GM12878 (cell line): Measurements from ENCODE around the gene GAREM1. TPM values are rescaled to one million over a fixed set of nuclear protein-coding genes. Genes with fewer than 3 reads are reported as not detected.

Source experiments
- ATAC-seq: fragments of 200-7000 bp; cut with Tn5 transposase; 3 replicates; pipeline ENCODE4 v1.9.1; 2020; ENCODE audit warnings: mild to moderate bottlenecking, moderate library complexity
- BruUV-seq: library from RNA; stranded (reverse); fragments of 400-500 nt; replicated peaks from 2 replicates; lab custom pipeline; 2021; lab: Mats Ljungman, UMichigan
- CTCF ChIA-PET: fragments of 300-600 bp; sonication (Branson Sonifier 250); formaldehyde crosslinking; extraction: SDS; loops from one replicate; lab custom pipeline; 2021; ENCODE audit warnings: inconsistent platforms; lab: Yijun Ruan, JAX
- POLR2A ChIA-PET: fragments of 350-600 bp; formaldehyde crosslinking; extraction: SDS; loops from one replicate; lab custom pipeline; 2021; ENCODE audit warnings: inconsistent platforms; lab: Charles Lee
- RAD21 ChIA-PET: fragments of 300-600 bp; sonication (Branson Sonifier 250); formaldehyde crosslinking; loops from one replicate; lab custom pipeline; 2023; ENCODE audit warnings: antibody characterized with exemption; ENCODE audit not compliant: unreplicated experiment; lab: Charles Lee
- SMC1A ChIA-PET: fragments of 300-600 bp; sonication (Branson Sonifier 250); formaldehyde crosslinking; loops from one replicate; lab custom pipeline; 2023; ENCODE audit not compliant: unreplicated experiment, uncharacterized antibody; lab: Charles Lee
- DNase-seq: peaks from one replicate; pipeline ENCODE4 v3.0.0-alpha.2; 2011; ENCODE audit warnings: low read depth, low spot score
- FAIRE-seq: peaks from 3 replicates; lab custom pipeline; 2011; peaks lifted over from hg19 to GRCh38; lab: Jason Lieb, UNC
- H2AFZ ChIP-seq: 2 replicates; pipeline ENCODE4 v1.6.0; 2011; ENCODE audit warnings: low read depth, low read length, control low read depth; ENCODE audit not compliant: control insufficient read depth
- H3K27ac ChIP-seq: 2 replicates; pipeline ENCODE4 v1.5.1; 2011; ENCODE audit warnings: control low read depth; ENCODE audit not compliant: control insufficient read depth, insufficient read depth
- H3K27me3 ChIP-seq, 2 experiments: replicated peaks in 1 of 2; 2 replicates each; pipeline versions ENCODE4 v1.6.0 to v1.6.1; 2011; ENCODE audit warnings: low read length in 1 of 2; ENCODE audit not compliant: control insufficient read depth in 2 of 2, insufficient read depth in 2 of 2
- H3K36me3 ChIP-seq, 2 experiments: 2 replicates each; pipeline ENCODE4 v1.5.1; 2011; ENCODE audit warnings: low read length in 1 of 2; ENCODE audit not compliant: control insufficient read depth in 2 of 2, insufficient read depth in 2 of 2
- H3K4me1 ChIP-seq: 2 replicates; pipeline ENCODE4 v1.6.1; 2011; ENCODE audit warnings: mild to moderate bottlenecking, low read length, moderate library complexity, mixed read lengths; ENCODE audit not compliant: control insufficient read depth, insufficient read depth
- H3K4me2 ChIP-seq: 2 replicates; pipeline ENCODE4 v1.6.0; 2011; ENCODE audit warnings: control low read depth; ENCODE audit not compliant: control insufficient read depth, insufficient read depth
- H3K4me3 ChIP-seq: fragments of 200-600 bp; sonication (generic); 2 replicates; pipeline ENCODE4 v1.5.1; 2016
- H3K79me2 ChIP-seq: 2 replicates; pipeline ENCODE4 v1.6.0; 2011; ENCODE audit warnings: low read length; ENCODE audit not compliant: control insufficient read depth, insufficient read depth
- H3K9ac ChIP-seq: 2 replicates; pipeline ENCODE4 v1.8.0; 2011; ENCODE audit warnings: low read length, control low read depth, mixed read lengths; ENCODE audit not compliant: control insufficient read depth, insufficient read depth
- H3K9me3 ChIP-seq: replicated peaks from 3 replicates; pipeline ENCODE4 v1.5.1; 2011; ENCODE audit warnings: mild to moderate bottlenecking, low read length; ENCODE audit not compliant: control insufficient read depth, insufficient read depth
- H4K20me1 ChIP-seq: 2 replicates; pipeline ENCODE4 v1.6.0; 2011; ENCODE audit not compliant: control insufficient read depth, insufficient read depth
- BHLHE40 ChIP-seq, 2 experiments: fragments of 450-650 bp in 1 of 2; IDR thresholded peaks; 2 replicates each; pipeline ENCODE4 v1.6.1; 2011 to 2017; ENCODE audit warnings: low read depth in 2 of 2, borderline replicate concordance in 1 of 2, improper control_type of control experiment in 1 of 2, low read length in 1 of 2, mild to moderate bottlenecking in 1 of 2
- BMI1 ChIP-seq: fragments of 450-650 bp; IDR thresholded peaks from 2 replicates; pipeline ENCODE4 v1.6.1; 2016; ENCODE audit warnings: mild to moderate bottlenecking, moderate library complexity, borderline replicate concordance
- PML ChIP-seq: IDR thresholded peaks from 2 replicates; pipeline ENCODE4 v1.6.1; 2012; ENCODE audit warnings: low read length, inconsistent platforms
- POU2F2 ChIP-seq: IDR thresholded peaks from 3 replicates; pipeline ENCODE4 v1.6.1; 2011; ENCODE audit warnings: low read depth, mild to moderate bottlenecking, low read length, borderline replicate concordance
- RFX5 ChIP-seq: IDR thresholded peaks from 2 replicates; pipeline ENCODE4 v1.6.1; 2011; ENCODE audit warnings: low read depth, low read length, improper control_type of control experiment
- SMAD1 ChIP-seq: fragments of 450-650 bp; IDR thresholded peaks from 2 replicates; pipeline ENCODE4 v1.6.1; 2018; ENCODE audit warnings: mild to moderate bottlenecking, low read depth; ENCODE audit not compliant: partially characterized antibody
- STAT1 ChIP-seq: fragments of 450-650 bp; conservative IDR thresholded peaks from 2 replicates; pipeline ENCODE4 v1.6.1; 2014; ENCODE audit warnings: antibody characterized with exemption, mild to moderate bottlenecking
- WGBS: methylation state at CpG from one replicate; pipeline ENCODE4 v1.1.6; 2016; ENCODE audit warnings: low lambda C conversion rate; ENCODE audit not compliant: insufficient replicate concordance, insufficient coverage; ENCODE audit errors: missing lambda C conversion rate; 5-methylcytosine and 5-hydroxymethylcytosine counted together
- in situ Hi-C: fragments of 300-500 bp; cut with MboI; formaldehyde crosslinking; loops from 9 replicates; pipeline ENCODE4 v1.14.3; 2018; ENCODE audit warnings: mixed read lengths
- intact Hi-C: fragments of 100-400 bp; cut with micrococcal nuclease; formaldehyde crosslinking; loops from one replicate; pipeline ENCODE4 v1.14.2; 2022; ENCODE audit not compliant: unreplicated experiment
- polyA plus RNA-seq, 11 experiments: library from polyadenylated mRNA; depleted of rRNA in 4 of 11; unstranded in 6 of 11; stranded (reverse) in 5 of 11; fragments of >200 nt; fragmentation: Nextera tagmentation in 4 of 11; fragmentation: Illumina TruSeq in 1 of 11; extraction: Ambion mirVana in 4 of 11; extraction: Trizol in 1 of 11; gene quantifications; 1 replicate in 1 of 11; 2 replicates in 10 of 11; pipeline versions ENCODE4 v1.2.1 to v1.2.3, GENCODE V29; 2011 to 2016; ENCODE audit warnings: inconsistent platforms in 2 of 11, missing spikeins in 2 of 11, low read depth in 1 of 11
- total RNA-seq, 4 experiments: library from RNA; depleted of rRNA in 3 of 4; stranded (reverse); fragments of >200 nt in 3 of 4; fragmentation: Illumina TruSeq in 1 of 4; extraction: Trizol in 1 of 4; gene quantifications; 2 replicates each; pipeline versions ENCODE4 v1.2.1 to v1.2.3, GENCODE V29; 2013 to 2021
- TF ChIP-seq, protein P1 (sequence below), 3 experiments: IDR thresholded peaks in 2 of 3; conservative IDR thresholded peaks in 1 of 3; 2 replicates each; pipeline ENCODE4 v1.5.1; 2011; ENCODE audit warnings: low read depth in 3 of 3, low read length in 3 of 3, mild to moderate bottlenecking in 3 of 3, control low read depth in 2 of 3, moderate library complexity in 2 of 3, inconsistent platforms in 1 of 3, mixed read lengths in 1 of 3; ENCODE audit not compliant: control insufficient read depth in 2 of 3, insufficient read depth in 1 of 3; ENCODE audit errors: extremely low read depth in 1 of 3
- TF ChIP-seq, protein P2 (sequence below): IDR thresholded peaks from 2 replicates; pipeline ENCODE4 v1.6.1; 2012; ENCODE audit warnings: mild to moderate bottlenecking, low read depth, low read length
- TF ChIP-seq, protein P3 (sequence below): IDR thresholded peaks from 2 replicates; pipeline ENCODE4 v1.6.1; 2012; ENCODE audit warnings: improper control_type of control experiment, low read depth, low read length; ENCODE audit not compliant: insufficient replicate concordance

Gene GAREM1
- total and polyA plus RNA-seq, 10 of the 15 experiments (the other 5 are each of a cell fraction or from before 2014, with no cell fraction given), result 0.05 to 0.29 (median 0.05) TPM; not detected in 7

DNA sequence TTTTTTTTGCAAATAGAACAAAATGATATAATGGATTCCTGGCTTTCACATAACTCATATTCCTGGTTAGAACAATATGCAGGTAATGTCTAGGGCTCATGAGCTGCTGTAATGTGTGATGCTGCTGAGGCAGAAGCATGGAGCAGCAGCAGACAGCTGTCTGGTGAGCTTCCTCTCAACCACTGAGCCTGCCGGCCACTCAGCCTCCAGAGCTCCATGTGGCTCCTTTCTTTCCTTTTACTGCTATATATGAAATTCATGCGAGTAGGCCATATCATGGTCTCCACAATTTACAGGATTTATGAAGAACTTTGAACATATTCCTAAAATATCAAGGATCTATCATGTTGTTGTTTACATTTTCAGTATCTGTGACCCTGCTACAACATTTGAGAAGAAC lies 159.9 kb downstream of the GAREM1 start (continued):
- no peak for TF ChIP-seq BHLHE40 (IDR thresholded peaks at IDR 0.05; ENCODE audit: borderline replicate concordance in 1 of 2, low read depth in 2 of 2, low read length in 1 of 2)
- no peak for TF ChIP-seq BMI1
- TF ChIP-seq PML, result no peak
- TF ChIP-seq, protein P1, sequence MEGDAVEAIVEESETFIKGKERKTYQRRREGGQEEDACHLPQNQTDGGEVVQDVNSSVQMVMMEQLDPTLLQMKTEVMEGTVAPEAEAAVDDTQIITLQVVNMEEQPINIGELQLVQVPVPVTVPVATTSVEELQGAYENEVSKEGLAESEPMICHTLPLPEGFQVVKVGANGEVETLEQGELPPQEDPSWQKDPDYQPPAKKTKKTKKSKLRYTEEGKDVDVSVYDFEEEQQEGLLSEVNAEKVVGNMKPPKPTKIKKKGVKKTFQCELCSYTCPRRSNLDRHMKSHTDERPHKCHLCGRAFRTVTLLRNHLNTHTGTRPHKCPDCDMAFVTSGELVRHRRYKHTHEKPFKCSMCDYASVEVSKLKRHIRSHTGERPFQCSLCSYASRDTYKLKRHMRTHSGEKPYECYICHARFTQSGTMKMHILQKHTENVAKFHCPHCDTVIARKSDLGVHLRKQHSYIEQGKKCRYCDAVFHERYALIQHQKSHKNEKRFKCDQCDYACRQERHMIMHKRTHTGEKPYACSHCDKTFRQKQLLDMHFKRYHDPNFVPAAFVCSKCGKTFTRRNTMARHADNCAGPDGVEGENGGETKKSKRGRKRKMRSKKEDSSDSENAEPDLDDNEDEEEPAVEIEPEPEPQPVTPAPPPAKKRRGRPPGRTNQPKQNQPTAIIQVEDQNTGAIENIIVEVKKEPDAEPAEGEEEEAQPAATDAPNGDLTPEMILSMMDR (IDR thresholded peaks at IDR 0.05 in 2 of 3, conservative IDR thresholded peaks at IDR 0.05 in 1 of 3; ENCODE audit: control insufficient read depth in 2 of 3, extremely low read depth in 1 of 3, insufficient read depth in 1 of 3, low read depth in 3 of 3, low read length in 3 of 3), result no peak
- no peak for TF ChIP-seq SMAD1

DNA sequence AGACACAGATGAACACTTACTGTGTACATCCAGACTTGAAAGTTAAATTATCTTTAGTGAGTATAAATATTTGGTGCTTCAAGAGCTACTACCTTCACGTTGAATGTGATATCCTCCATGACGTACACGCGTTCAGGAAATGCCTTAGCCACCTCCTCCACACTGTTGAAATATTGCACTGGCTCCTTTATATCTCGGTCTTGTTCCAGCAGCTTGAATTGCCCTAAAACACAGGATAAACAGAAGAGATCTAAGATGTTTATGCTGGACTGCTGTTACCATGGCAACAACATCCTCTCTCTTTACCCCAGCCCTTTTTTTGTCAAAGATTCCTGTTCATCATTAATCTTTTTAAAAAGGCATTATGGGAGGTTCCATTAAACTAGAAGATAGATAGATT lies 160.6 kb downstream of the GAREM1 start:
- FAIRE-seq (no peak), DNase-seq (no peak), ATAC-seq (no peak)
- CTCF ChIA-PET, result interaction anchor here (0.7 to 1.5 kb wide), 2 partner anchors 20 to 39 kb away, joined by 3 read pairs; no protein-coding TSS in a partner anchor
- H3K9ac ChIP-seq, result no peak overlapping the region
- no peak overlapping the region for H3K4me2 ChIP-seq
- no peaks in the 10 kb centered on the region for H4K20me1 ChIP-seq
- in situ Hi-C loops, result no loop called here
- H3K36me3 ChIP-seq, result no peaks in the 10 kb centered on the region
- no peaks in the 10 kb centered on the region for H3K9me3 ChIP-seq
- no peak overlapping the region for H2AFZ ChIP-seq
- intact Hi-C loops, result no loop called here
- 56% methylated on average over 5 of the region's 5 CpGs for WGBS
- H3K27me3 ChIP-seq, result no peaks in the 10 kb centered on the region
- no peaks in the 10 kb centered on the region for H3K79me2 ChIP-seq
- H3K4me1 ChIP-seq, result no peaks in the 10 kb centered on the region
- no peak overlapping the region for H3K4me3 ChIP-seq
- H3K27ac ChIP-seq, result no peak overlapping the region
- no TSS peak for BruUV-seq
- POLR2A ChIA-PET, result no interaction called here
- SMC1A ChIA-PET, result no interaction called here
- RAD21 ChIA-PET, result no interaction called here
- TF ChIP-seq STAT1 (no peak), POU2F2 (no peak), RFX5 (no peak)
- TF ChIP-seq, protein P2, sequence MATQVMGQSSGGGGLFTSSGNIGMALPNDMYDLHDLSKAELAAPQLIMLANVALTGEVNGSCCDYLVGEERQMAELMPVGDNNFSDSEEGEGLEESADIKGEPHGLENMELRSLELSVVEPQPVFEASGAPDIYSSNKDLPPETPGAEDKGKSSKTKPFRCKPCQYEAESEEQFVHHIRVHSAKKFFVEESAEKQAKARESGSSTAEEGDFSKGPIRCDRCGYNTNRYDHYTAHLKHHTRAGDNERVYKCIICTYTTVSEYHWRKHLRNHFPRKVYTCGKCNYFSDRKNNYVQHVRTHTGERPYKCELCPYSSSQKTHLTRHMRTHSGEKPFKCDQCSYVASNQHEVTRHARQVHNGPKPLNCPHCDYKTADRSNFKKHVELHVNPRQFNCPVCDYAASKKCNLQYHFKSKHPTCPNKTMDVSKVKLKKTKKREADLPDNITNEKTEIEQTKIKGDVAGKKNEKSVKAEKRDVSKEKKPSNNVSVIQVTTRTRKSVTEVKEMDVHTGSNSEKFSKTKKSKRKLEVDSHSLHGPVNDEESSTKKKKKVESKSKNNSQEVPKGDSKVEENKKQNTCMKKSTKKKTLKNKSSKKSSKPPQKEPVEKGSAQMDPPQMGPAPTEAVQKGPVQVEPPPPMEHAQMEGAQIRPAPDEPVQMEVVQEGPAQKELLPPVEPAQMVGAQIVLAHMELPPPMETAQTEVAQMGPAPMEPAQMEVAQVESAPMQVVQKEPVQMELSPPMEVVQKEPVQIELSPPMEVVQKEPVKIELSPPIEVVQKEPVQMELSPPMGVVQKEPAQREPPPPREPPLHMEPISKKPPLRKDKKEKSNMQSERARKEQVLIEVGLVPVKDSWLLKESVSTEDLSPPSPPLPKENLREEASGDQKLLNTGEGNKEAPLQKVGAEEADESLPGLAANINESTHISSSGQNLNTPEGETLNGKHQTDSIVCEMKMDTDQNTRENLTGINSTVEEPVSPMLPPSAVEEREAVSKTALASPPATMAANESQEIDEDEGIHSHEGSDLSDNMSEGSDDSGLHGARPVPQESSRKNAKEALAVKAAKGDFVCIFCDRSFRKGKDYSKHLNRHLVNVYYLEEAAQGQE, result no peak
- TF ChIP-seq, protein P3, sequence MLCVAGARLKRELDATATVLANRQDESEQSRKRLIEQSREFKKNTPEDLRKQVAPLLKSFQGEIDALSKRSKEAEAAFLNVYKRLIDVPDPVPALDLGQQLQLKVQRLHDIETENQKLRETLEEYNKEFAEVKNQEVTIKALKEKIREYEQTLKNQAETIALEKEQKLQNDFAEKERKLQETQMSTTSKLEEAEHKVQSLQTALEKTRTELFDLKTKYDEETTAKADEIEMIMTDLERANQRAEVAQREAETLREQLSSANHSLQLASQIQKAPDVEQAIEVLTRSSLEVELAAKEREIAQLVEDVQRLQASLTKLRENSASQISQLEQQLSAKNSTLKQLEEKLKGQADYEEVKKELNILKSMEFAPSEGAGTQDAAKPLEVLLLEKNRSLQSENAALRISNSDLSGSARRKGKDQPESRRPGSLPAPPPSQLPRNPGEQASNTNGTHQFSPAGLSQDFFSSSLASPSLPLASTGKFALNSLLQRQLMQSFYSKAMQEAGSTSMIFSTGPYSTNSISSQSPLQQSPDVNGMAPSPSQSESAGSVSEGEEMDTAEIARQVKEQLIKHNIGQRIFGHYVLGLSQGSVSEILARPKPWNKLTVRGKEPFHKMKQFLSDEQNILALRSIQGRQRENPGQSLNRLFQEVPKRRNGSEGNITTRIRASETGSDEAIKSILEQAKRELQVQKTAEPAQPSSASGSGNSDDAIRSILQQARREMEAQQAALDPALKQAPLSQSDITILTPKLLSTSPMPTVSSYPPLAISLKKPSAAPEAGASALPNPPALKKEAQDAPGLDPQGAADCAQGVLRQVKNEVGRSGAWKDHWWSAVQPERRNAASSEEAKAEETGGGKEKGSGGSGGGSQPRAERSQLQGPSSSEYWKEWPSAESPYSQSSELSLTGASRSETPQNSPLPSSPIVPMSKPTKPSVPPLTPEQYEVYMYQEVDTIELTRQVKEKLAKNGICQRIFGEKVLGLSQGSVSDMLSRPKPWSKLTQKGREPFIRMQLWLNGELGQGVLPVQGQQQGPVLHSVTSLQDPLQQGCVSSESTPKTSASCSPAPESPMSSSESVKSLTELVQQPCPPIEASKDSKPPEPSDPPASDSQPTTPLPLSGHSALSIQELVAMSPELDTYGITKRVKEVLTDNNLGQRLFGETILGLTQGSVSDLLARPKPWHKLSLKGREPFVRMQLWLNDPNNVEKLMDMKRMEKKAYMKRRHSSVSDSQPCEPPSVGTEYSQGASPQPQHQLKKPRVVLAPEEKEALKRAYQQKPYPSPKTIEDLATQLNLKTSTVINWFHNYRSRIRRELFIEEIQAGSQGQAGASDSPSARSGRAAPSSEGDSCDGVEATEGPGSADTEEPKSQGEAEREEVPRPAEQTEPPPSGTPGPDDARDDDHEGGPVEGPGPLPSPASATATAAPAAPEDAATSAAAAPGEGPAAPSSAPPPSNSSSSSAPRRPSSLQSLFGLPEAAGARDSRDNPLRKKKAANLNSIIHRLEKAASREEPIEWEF, result no peak
